Germinal center (tissue), 1 donor: ENCODE results near the gene RANGRF.
"Not testable (repeated sequence)": the region's sequence is repeated elsewhere in the genome, so short reads cannot be mapped to it uniquely, and the experiment has no call there.

Source experiments
- DNase-seq: peaks from one replicate; pipeline ENCODE4 v3.0.0; 2012; ENCODE audit warnings: mixed read lengths, low spot score

RANGRF gene

GRCh38 chr17:8288336-8289102 is at the start of gene RANGRF:
Gene RANGRF, plus strand, starts transcription at chr17:8288670. Its CDS starts 119 bp downstream, at chr17:8288789.
- peak; percentile 96 for DNase-seq

- DNase-seq = no peak
These were observed 44.6 kb upstream of the RANGRF start for GRCh38 chr17:8243827-8244226.

- DNase-seq = no peak
These were observed 43.7 kb upstream of the RANGRF start for GRCh38 chr17:8244768-8245167.

- DNase-seq = peak; percentile 94
These were observed 39.5 kb upstream of the RANGRF start, which contains the start of gene PFAS for GRCh38 chr17:8248751-8249607. Gene PFAS, plus strand, starts transcription at chr17:8249289. Its CDS starts 4,649 bp downstream, at chr17:8253938.

GRCh38 chr17:8249621-8250500 is 38.6 kb upstream of the RANGRF start:
- DNase-seq = no peak

GRCh38 chr17:8251411-8251810 is 37.1 kb upstream of the RANGRF start:
- not testable (repeated sequence) for DNase-seq

- DNase-seq = no peak
These were observed 34.7 kb upstream of the RANGRF start for GRCh38 chr17:8253801-8254200.

- DNase-seq = no peak
These were observed 33.6 kb upstream of the RANGRF start for GRCh38 chr17:8254881-8255280.

GRCh38 chr17:8255499-8255898 is 33.0 kb upstream of the RANGRF start:
- no peak for DNase-seq

- no peak for DNase-seq
These were observed 32.2 kb upstream of the RANGRF start for GRCh38 chr17:8256291-8256690.

- no peak for DNase-seq
These were observed 31.8 kb upstream of the RANGRF start for GRCh38 chr17:8256691-8257090.

GRCh38 chr17:8257801-8258200 is 30.7 kb upstream of the RANGRF start:
- no peak for DNase-seq

GRCh38 chr17:8264320-8264719 is 24.1 kb upstream of the RANGRF start:
- DNase-seq = no peak

- DNase-seq = no peak
These were observed 23.5 kb upstream of the RANGRF start for GRCh38 chr17:8264836-8265542.

GRCh38 chr17:8266648-8267479 is 21.6 kb upstream of the RANGRF start:
- DNase-seq = no peak

- no peak for DNase-seq
These were observed 20.9 kb upstream of the RANGRF start for GRCh38 chr17:8267480-8268147.

- no peak for DNase-seq
These were observed 19.7 kb upstream of the RANGRF start for GRCh38 chr17:8268550-8269298.

- DNase-seq = no peak
These were observed 16.0 kb upstream of the RANGRF start for GRCh38 chr17:8272421-8272820.

- DNase-seq = no peak
These were observed 14.5 kb upstream of the RANGRF start for GRCh38 chr17:8273884-8274444.
